Stimulated activated naive CD4-positive, alpha-beta T cell treated with Interleukin-2 at 50 U/mL for 16 hours (primary cell): Measurements from ENCODE around the gene ADIG.

Experiments
- DNase-seq: peaks from one replicate; lab custom pipeline; 2025; lab: John Stamatoyannopoulos, UW

The ADIG gene

GRCh38 chr20:38633577-38634093, 52.6 kb downstream of the ADIG start:
- DNase-seq, result peak; percentile 31

- no peak for DNase-seq
Measured at GRCh38 chr20:38635721-38636288, 54.8 kb downstream of the ADIG start.
